ENCODE data around the gene NIF3L1.

The NIF3L1 gene

DNA sequence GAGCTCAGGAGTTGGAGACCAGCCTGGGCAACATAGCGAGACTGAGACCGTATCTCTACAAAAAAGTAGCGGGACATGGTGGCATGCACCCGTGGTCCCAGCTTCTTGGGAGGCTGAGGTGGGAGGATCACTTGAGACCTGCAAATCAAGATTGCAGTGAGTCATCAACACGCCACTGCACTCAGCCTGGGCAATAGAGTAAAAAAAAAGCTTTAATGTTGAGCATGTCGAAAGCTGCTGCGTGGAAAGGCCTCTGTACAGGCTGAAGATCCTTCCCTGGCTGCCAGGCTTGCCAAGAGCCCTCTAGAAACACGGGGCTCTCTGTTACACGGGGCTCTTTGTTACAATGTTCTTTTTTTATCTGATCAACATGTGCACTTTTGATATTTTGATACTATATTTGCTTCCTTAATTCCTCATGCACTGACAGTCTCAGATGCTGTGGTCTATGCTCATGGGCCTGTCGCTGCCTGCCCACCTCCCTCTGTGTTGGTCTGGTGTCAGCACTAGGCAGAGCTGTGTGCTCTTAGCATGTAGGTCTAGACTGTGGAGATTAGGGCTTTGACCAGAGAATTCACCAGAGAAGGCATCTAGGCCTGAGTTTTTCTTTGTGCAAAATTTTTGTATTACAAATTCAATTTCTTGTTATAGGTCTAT is 43.4 kb upstream of the NIF3L1 start:
- H3K4me2 ChIP-seq (ENCODE audit: low read length), result no peak overlapping the region
- H3K79me1 ChIP-seq (ENCODE audit: low read length), result no peaks in the 10 kb centered on the region
- H2BK12ac ChIP-seq (ENCODE audit: low read length), result no peak overlapping the region
- H3K18ac ChIP-seq (ENCODE audit: low read length), result no peak overlapping the region
- H4K8ac ChIP-seq (ENCODE audit: low read depth, low read length), result no peak overlapping the region
- H3K79me2 ChIP-seq (ENCODE audit: control insufficient read depth, insufficient read depth, low read length, poor library complexity), result no peaks in the 10 kb centered on the region
- no peak overlapping the region for H3K27ac ChIP-seq (ENCODE audit: low read depth, low read length)
- no peak overlapping the region for H3K23ac ChIP-seq (ENCODE audit: low read length)
- no peaks in the 10 kb centered on the region for H3K27me3 ChIP-seq (ENCODE audit: insufficient read depth, low read length)
- no peak overlapping the region for H3K9ac ChIP-seq (ENCODE audit: low read length)
- no peak overlapping the region for H3K14ac ChIP-seq (ENCODE audit: low read length)
- WGBS (ENCODE audit: extremely low coverage, insufficient coverage, insufficient read length), result no CpG with 5 or more reads among the region's 10 CpGs
- DNase-seq, result no peak
- no peak overlapping the region for H4K12ac ChIP-seq (ENCODE audit: low read depth, low read length)
- no peak overlapping the region for H2AK5ac ChIP-seq (ENCODE audit: low read length)
- no peaks in the 10 kb centered on the region for H3K4me1 ChIP-seq (ENCODE audit: control insufficient read depth in 1 of 2, insufficient read depth in 2 of 2, low read length in 2 of 2)
- no peaks in the 10 kb centered on the region for H3K36me3 ChIP-seq (ENCODE audit: control insufficient read depth in 1 of 2, insufficient read depth in 2 of 2, low read length in 2 of 2)
- no peaks in the 10 kb centered on the region for H3K9me3 ChIP-seq (ENCODE audit: insufficient read depth, low read depth, low read length)
- no peak overlapping the region for H2BK120ac ChIP-seq (ENCODE audit: insufficient read depth, low read length, poor library complexity)
- H3K4ac ChIP-seq (ENCODE audit: low read depth, low read length), result no peak overlapping the region
- no peak overlapping the region for H2BK5ac ChIP-seq (ENCODE audit: low read depth, low read length, poor library complexity)
- no peak overlapping the region for H3K4me3 ChIP-seq (ENCODE audit: low read depth, low read length)
- no peak overlapping the region for H2AFZ ChIP-seq (ENCODE audit: insufficient read depth, low read length, poor library complexity)
- no peak overlapping the region for H4K91ac ChIP-seq (ENCODE audit: low read depth, low read length)

DNA sequence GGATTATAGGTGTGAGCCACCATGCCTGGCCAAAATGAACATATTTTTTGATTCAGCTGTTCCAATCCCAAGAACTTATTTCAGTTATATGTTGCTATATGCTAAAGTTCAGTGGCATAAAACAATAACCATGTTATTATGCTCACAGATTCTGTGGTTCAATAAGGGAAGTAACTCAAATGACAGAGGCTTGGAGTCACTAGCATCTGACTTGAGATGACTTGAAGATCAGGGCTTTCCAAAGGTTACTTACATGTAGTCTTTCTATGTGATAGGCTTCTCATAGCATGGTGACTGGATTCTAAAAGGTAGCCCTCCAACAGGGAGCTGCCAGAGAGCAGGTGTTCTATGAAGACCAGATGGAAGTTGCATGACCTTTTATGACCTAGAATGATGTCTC is 41.9 kb upstream of the NIF3L1 start:
- no peak overlapping the region for H2BK5ac ChIP-seq (ENCODE audit: low read depth, low read length, poor library complexity)

DNA sequence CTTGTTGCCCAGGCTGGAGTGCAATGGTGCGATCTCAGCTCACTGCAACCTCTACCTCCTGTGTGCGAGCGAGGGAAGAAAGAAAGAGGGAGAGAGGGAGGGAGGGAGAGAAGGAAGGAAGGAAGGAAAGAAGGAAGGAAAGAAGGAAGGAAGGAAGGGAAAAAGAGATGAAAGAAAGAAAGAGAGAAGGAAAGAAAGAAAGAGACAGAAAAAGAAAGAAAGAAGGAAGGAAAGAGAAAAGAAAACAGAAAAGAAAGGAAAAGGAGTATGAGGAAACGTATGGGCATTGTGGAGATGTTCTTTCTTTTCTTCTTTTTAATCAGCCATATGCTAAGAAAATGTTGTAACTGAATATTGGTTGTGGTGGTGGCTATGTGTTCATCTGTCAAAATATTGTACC is 41.2 kb upstream of the NIF3L1 start:
- H2BK5ac ChIP-seq (ENCODE audit: low read depth, low read length, poor library complexity), result no peak overlapping the region
- no peaks in the 10 kb centered on the region for H3K79me2 ChIP-seq (ENCODE audit: control insufficient read depth, insufficient read depth, low read length, poor library complexity)
- no peak overlapping the region for H2AK5ac ChIP-seq (ENCODE audit: low read length)
- DNase-seq, result no peak
- no peak overlapping the region for H3K4ac ChIP-seq (ENCODE audit: low read depth, low read length)
- no peak overlapping the region for H3K4me2 ChIP-seq (ENCODE audit: low read length)
- H3K14ac ChIP-seq (ENCODE audit: low read length), result no peak overlapping the region
- H4K12ac ChIP-seq (ENCODE audit: low read depth, low read length), result no peak overlapping the region
- no peak overlapping the region for H2BK12ac ChIP-seq (ENCODE audit: low read length)
- H3K4me1 ChIP-seq (ENCODE audit: control insufficient read depth in 1 of 2, insufficient read depth in 2 of 2, low read length in 2 of 2), result no peaks in the 10 kb centered on the region
- no peak overlapping the region for H3K4me3 ChIP-seq (ENCODE audit: low read depth, low read length)
- H3K18ac ChIP-seq (ENCODE audit: low read length), result no peak overlapping the region
- no peak overlapping the region for H3K9ac ChIP-seq (ENCODE audit: low read length)
- H3K36me3 ChIP-seq (ENCODE audit: control insufficient read depth in 1 of 2, insufficient read depth in 2 of 2, low read length in 2 of 2), result peaks cover 7 to 13% of the 10 kb centered on the region in 2 experiments
- no CpG with 5 or more reads among the region's 4 CpGs for WGBS (ENCODE audit: extremely low coverage, insufficient coverage, insufficient read length)
- H4K91ac ChIP-seq (ENCODE audit: low read depth, low read length), result no peak overlapping the region
- no peak overlapping the region for H3K27ac ChIP-seq (ENCODE audit: low read depth, low read length)
- H2BK120ac ChIP-seq (ENCODE audit: insufficient read depth, low read length, poor library complexity), result no peak overlapping the region
- no peak overlapping the region for H3K23ac ChIP-seq (ENCODE audit: low read length)
- H3K9me3 ChIP-seq (ENCODE audit: insufficient read depth, low read depth, low read length), result no peaks in the 10 kb centered on the region
- no peaks in the 10 kb centered on the region for H3K27me3 ChIP-seq (ENCODE audit: insufficient read depth, low read length)
- no peak overlapping the region for H2AFZ ChIP-seq (ENCODE audit: insufficient read depth, low read length, poor library complexity)
- no peaks in the 10 kb centered on the region for H3K79me1 ChIP-seq (ENCODE audit: low read length)
- H4K8ac ChIP-seq (ENCODE audit: low read depth, low read length), result no peak overlapping the region

More for the DNA sequence above, 41.9 kb upstream of the NIF3L1 start:
- H3K4ac ChIP-seq (ENCODE audit: low read depth, low read length), result no peak overlapping the region
- H4K8ac ChIP-seq (ENCODE audit: low read depth, low read length), result no peak overlapping the region
- no peaks in the 10 kb centered on the region for H3K79me1 ChIP-seq (ENCODE audit: low read length)
- no peaks in the 10 kb centered on the region for H3K4me1 ChIP-seq (ENCODE audit: control insufficient read depth in 1 of 2, insufficient read depth in 2 of 2, low read length in 2 of 2)
- no peak overlapping the region for H3K4me2 ChIP-seq (ENCODE audit: low read length)
- no peak overlapping the region for H2BK120ac ChIP-seq (ENCODE audit: insufficient read depth, low read length, poor library complexity)
- no peak overlapping the region for H2AFZ ChIP-seq (ENCODE audit: insufficient read depth, low read length, poor library complexity)
- no peak overlapping the region for H3K4me3 ChIP-seq (ENCODE audit: low read depth, low read length)
- no peak overlapping the region for H3K23ac ChIP-seq (ENCODE audit: low read length)
- no peak overlapping the region for H3K27ac ChIP-seq (ENCODE audit: low read depth, low read length)
- H3K9ac ChIP-seq (ENCODE audit: low read length), result no peak overlapping the region
- H3K14ac ChIP-seq (ENCODE audit: low read length), result no peak overlapping the region
- H4K12ac ChIP-seq (ENCODE audit: low read depth, low read length), result no peak overlapping the region
- H3K18ac ChIP-seq (ENCODE audit: low read length), result no peak overlapping the region
- H4K91ac ChIP-seq (ENCODE audit: low read depth, low read length), result no peak overlapping the region
- no peaks in the 10 kb centered on the region for H3K79me2 ChIP-seq (ENCODE audit: control insufficient read depth, insufficient read depth, low read length, poor library complexity)
- no peaks in the 10 kb centered on the region for H3K27me3 ChIP-seq (ENCODE audit: insufficient read depth, low read length)
- peaks cover 7 to 9% of the 10 kb centered on the region in 2 experiments for H3K36me3 ChIP-seq (ENCODE audit: control insufficient read depth in 1 of 2, insufficient read depth in 2 of 2, low read length in 2 of 2)
- no peaks in the 10 kb centered on the region for H3K9me3 ChIP-seq (ENCODE audit: insufficient read depth, low read depth, low read length)
- H2AK5ac ChIP-seq (ENCODE audit: low read length), result no peak overlapping the region
- DNase-seq, result no peak
- H2BK12ac ChIP-seq (ENCODE audit: low read length), result no peak overlapping the region

DNA sequence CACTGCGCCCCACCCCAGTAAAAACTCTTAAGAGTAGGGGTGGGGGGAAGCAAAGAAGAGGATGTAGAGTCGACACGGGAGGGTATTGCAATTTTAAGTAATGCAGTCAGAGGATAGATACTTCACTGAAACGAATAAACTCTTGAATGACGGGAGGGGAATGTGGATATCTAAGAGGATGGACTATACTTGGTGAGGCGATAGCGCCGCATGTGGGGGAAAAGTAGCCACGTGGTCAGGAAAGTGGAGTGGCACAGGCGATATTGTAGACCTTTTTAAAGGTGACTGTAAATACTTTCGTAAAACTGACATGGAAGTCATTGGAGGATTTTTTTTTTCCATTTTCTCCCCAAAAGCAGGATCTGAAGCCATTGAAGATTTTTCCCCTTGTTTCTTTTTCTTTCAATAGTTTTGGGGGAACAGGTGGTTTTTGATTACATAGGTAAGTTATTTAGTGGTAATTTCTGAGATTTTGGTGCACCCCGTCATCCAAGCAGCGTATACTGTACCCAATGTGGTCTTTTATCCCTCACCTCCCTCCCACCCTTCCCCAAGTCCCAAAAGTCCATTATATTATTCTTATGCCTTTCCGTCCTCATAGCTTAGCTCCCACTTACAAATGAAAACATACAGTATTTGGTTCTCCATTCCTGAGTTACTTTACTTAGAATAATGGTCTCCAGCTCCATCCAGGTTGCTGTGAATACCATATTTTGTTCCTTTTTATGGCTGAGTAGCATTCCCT is 38.5 kb upstream of the NIF3L1 start:
- no peak overlapping the region for H3K14ac ChIP-seq (ENCODE audit: low read length)
- no peak overlapping the region for H3K27ac ChIP-seq (ENCODE audit: low read depth, low read length)
- no peaks in the 10 kb centered on the region for H3K9me3 ChIP-seq (ENCODE audit: insufficient read depth, low read depth, low read length)
- H2AK5ac ChIP-seq (ENCODE audit: low read length), result no peak overlapping the region
- no peak overlapping the region for H3K4me3 ChIP-seq (ENCODE audit: low read depth, low read length)
- no peaks in the 10 kb centered on the region for H3K27me3 ChIP-seq (ENCODE audit: insufficient read depth, low read length)
- no peaks in the 10 kb centered on the region for H3K4me1 ChIP-seq (ENCODE audit: control insufficient read depth in 1 of 2, insufficient read depth in 2 of 2, low read length in 2 of 2)
- H4K12ac ChIP-seq (ENCODE audit: low read depth, low read length), result no peak overlapping the region
- no peak overlapping the region for H3K4ac ChIP-seq (ENCODE audit: low read depth, low read length)
- WGBS (ENCODE audit: extremely low coverage, insufficient coverage, insufficient read length), result no CpG with 5 or more reads among the region's 14 CpGs
- no peak overlapping the region for H2AFZ ChIP-seq (ENCODE audit: insufficient read depth, low read length, poor library complexity)
- no peak overlapping the region for H3K18ac ChIP-seq (ENCODE audit: low read length)
- no peak overlapping the region for H4K8ac ChIP-seq (ENCODE audit: low read depth, low read length)
- no peaks in the 10 kb centered on the region for H3K79me1 ChIP-seq (ENCODE audit: low read length)
- H3K79me2 ChIP-seq (ENCODE audit: control insufficient read depth, insufficient read depth, low read length, poor library complexity), result no peaks in the 10 kb centered on the region
- no peak overlapping the region for H2BK12ac ChIP-seq (ENCODE audit: low read length)
- H2BK5ac ChIP-seq (ENCODE audit: low read depth, low read length, poor library complexity), result no peak overlapping the region
- no peak overlapping the region for H4K91ac ChIP-seq (ENCODE audit: low read depth, low read length)
- peak in 1 of 2 donors; percentile 52 for DNase-seq
- H3K23ac ChIP-seq (ENCODE audit: low read length), result no peak overlapping the region
- H2BK120ac ChIP-seq (ENCODE audit: insufficient read depth, low read length, poor library complexity), result no peak overlapping the region
- H3K4me2 ChIP-seq (ENCODE audit: low read length), result no peak overlapping the region
- peaks cover 24 to 35% of the 10 kb centered on the region in 2 experiments for H3K36me3 ChIP-seq (ENCODE audit: control insufficient read depth in 1 of 2, insufficient read depth in 2 of 2, low read length in 2 of 2)
- H3K9ac ChIP-seq (ENCODE audit: low read length), result no peak overlapping the region

Data from trophoblast cell (in vitro differentiated cells and primary cell).